Spleen (tissue), 7 donors: ENCODE measurements around the gene APP.

Source experiments
- POLR2A ChIP-seq, 3 donors: fragments of 450-650 bp; IDR thresholded peaks; one replicate each; pipeline ENCODE4 v1.5.1; 2017; ENCODE audit warnings: antibody characterized with exemption in 3 of 3, mild to moderate bottlenecking in 1 of 3
- POLR2AphosphoS5 ChIP-seq, 3 donors: sonication (generic); formaldehyde crosslinking; IDR thresholded peaks; one replicate each; pipeline ENCODE4 v1.5.1; 2017; ENCODE audit warnings: antibody characterized with exemption in 3 of 3
- TF ChIP-seq, protein P1 (sequence below), 11 experiments: fragments of 200-600 bp in 7 of 11; fragments of 450-650 bp in 4 of 11; sonication (generic) in 4 of 11; IDR thresholded peaks in 8 of 11; conservative IDR thresholded peaks in 3 of 11; 1 replicate in 7 of 11; 2 replicates in 4 of 11; pipeline versions ENCODE4 v1.4.0 to v1.8.0; 2016 to 2021; ENCODE audit warnings: antibody characterized with exemption in 11 of 11, inconsistent platforms in 4 of 11, mild to moderate bottlenecking in 1 of 11
- donor health status: DM: no; HTN: no; CAD: no; lungs with moderate emphysema.
- donor health status: DM: no; HTN: no; CAD: no.
- donor health status: DM: no; HTN: no; CAD: no.

DNA sequence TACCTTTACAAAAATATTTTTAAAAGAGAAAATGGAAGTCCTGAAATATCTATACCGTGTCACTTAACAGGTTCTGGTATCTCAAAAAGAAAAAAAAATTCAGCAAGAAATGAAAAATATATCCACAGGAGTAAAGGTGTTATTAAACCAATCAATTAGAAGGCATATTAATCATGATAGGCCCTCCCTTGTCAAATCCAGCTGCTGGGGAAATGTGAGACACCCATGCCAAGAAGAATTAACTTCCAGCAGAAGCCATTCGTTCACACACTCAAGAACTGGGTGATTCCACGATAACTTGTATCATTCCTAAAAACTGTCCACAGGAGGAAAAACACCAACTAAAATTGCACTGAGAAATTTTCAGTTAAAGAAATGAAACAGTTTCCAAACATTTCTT is 57.6 kb downstream of the APP start:
- TF ChIP-seq, protein P1, sequence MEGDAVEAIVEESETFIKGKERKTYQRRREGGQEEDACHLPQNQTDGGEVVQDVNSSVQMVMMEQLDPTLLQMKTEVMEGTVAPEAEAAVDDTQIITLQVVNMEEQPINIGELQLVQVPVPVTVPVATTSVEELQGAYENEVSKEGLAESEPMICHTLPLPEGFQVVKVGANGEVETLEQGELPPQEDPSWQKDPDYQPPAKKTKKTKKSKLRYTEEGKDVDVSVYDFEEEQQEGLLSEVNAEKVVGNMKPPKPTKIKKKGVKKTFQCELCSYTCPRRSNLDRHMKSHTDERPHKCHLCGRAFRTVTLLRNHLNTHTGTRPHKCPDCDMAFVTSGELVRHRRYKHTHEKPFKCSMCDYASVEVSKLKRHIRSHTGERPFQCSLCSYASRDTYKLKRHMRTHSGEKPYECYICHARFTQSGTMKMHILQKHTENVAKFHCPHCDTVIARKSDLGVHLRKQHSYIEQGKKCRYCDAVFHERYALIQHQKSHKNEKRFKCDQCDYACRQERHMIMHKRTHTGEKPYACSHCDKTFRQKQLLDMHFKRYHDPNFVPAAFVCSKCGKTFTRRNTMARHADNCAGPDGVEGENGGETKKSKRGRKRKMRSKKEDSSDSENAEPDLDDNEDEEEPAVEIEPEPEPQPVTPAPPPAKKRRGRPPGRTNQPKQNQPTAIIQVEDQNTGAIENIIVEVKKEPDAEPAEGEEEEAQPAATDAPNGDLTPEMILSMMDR (IDR thresholded peaks at IDR 0.05 in 8 of 11, conservative IDR thresholded peaks at IDR 0.05 in 3 of 11): no peak
- no peak for TF ChIP-seq POLR2AphosphoS5 (IDR thresholded peaks at IDR 0.05)
- no peak for TF ChIP-seq POLR2A (IDR thresholded peaks at IDR 0.05)
